Fibroblast of upper back skin (primary cell): Measurements from ENCODE around the gene GAS2L2.
A peak's percentile ranks its signal among the peaks of the same experiment; 100 is the strongest.
"Not testable (repeated sequence)": the region's sequence is repeated elsewhere in the genome, so short reads cannot be mapped to it uniquely, and the experiment has no call there.

ENCODE experiments used
- DNase-seq: peaks from one replicate; pipeline ENCODE4 v3.0.0-alpha.2; 2013

The GAS2L2 gene

GRCh38 chr17:35769895-35770486, 17.0 kb upstream of the GAS2L2 start:
- DNase-seq = no peak

GRCh38 chr17:35768797-35769196, 15.8 kb upstream of the GAS2L2 start:
- DNase-seq = no peak

GRCh38 chr17:35766903-35767510, 14.0 kb upstream of the GAS2L2 start:
- peak; percentile 49 for DNase-seq

- DNase-seq = no peak
These were observed 13.4 kb upstream of the GAS2L2 start for GRCh38 chr17:35766489-35766877.

- no peak for DNase-seq
These were observed 12.9 kb upstream of the GAS2L2 start for GRCh38 chr17:35765756-35766488.

- DNase-seq = peak; percentile 52
These were observed 12.2 kb upstream of the GAS2L2 start for GRCh38 chr17:35765086-35765710.

- peak; percentile 67 for DNase-seq
These were observed 11.3 kb upstream of the GAS2L2 start for GRCh38 chr17:35764123-35764991.

GRCh38 chr17:35763767-35764122, 10.7 kb upstream of the GAS2L2 start:
- no peak for DNase-seq

- no peak for DNase-seq
These were observed 8.6 kb upstream of the GAS2L2 start for GRCh38 chr17:35761601-35762000.

- no peak for DNase-seq
These were observed 7.5 kb upstream of the GAS2L2 start, which contains the start of gene C17orf50 for GRCh38 chr17:35760587-35760986. Gene C17orf50, plus strand, starts transcription at chr17:35760887. Its CDS starts 55 bp downstream, at chr17:35760942.

GRCh38 chr17:35757243-35757642, 4.2 kb upstream of the GAS2L2 start:
- DNase-seq = no peak

GRCh38 chr17:35752471-35752870, 568 bp downstream of the GAS2L2 start:
- no peak for DNase-seq

- not testable (repeated sequence) for DNase-seq
These were observed 1.5 kb downstream of the GAS2L2 start for GRCh38 chr17:35751541-35751940.

GRCh38 chr17:35750526-35751395, 2.3 kb downstream of the GAS2L2 start:
- no peak for DNase-seq

GRCh38 chr17:35749560-35750412, 3.3 kb downstream of the GAS2L2 start:
- peak; percentile 36 for DNase-seq

GRCh38 chr17:35748979-35749378, 4.1 kb downstream of the GAS2L2 start:
- no peak for DNase-seq

GRCh38 chr17:35748341-35748841, 4.6 kb downstream of the GAS2L2 start:
- no peak for DNase-seq

- peak; percentile 72 for DNase-seq
These were observed 5.5 kb downstream of the GAS2L2 start for GRCh38 chr17:35747540-35748017.

GRCh38 chr17:35745749-35746320, 7.2 kb downstream of the GAS2L2 start:
- DNase-seq = no peak

- DNase-seq = no peak
These were observed 7.8 kb downstream of the GAS2L2 start for GRCh38 chr17:35745246-35745645.
